HK-2 (cell line): ENCODE data around the gene PRKX.
A peak's percentile ranks its signal among the peaks of the same experiment; 100 is the strongest.
"Not testable (repeated sequence)": the region's sequence is repeated elsewhere in the genome, so short reads cannot be mapped to it uniquely, and the experiment has no call there.

Source experiments
- DNase-seq: peaks from one replicate; pipeline ENCODE4 v3.0.0-alpha.2; 2018; ENCODE audit not compliant: unreplicated experiment

PRKX gene

GRCh38 chrX:3653111-3653510 is 60.3 kb downstream of the PRKX start:
- no peak for DNase-seq

GRCh38 chrX:3651277-3651676 is 62.2 kb downstream of the PRKX start:
- DNase-seq, result no peak

GRCh38 chrX:3648084-3648483 is 65.4 kb downstream of the PRKX start:
- DNase-seq, result no peak

- not testable (repeated sequence) for DNase-seq
Observed at GRCh38 chrX:3639858-3640631, 73.4 kb downstream of the PRKX start.

- no peak for DNase-seq
Observed at GRCh38 chrX:3639236-3639635, 74.2 kb downstream of the PRKX start.

- peak; percentile 21 for DNase-seq
Observed at GRCh38 chrX:3638280-3638873, 75.1 kb downstream of the PRKX start.

- no peak for DNase-seq
Observed at GRCh38 chrX:3636803-3637202, 76.6 kb downstream of the PRKX start.

GRCh38 chrX:3631196-3631595 is 82.3 kb downstream of the PRKX start:
- no peak for DNase-seq

GRCh38 chrX:3627594-3627993 is 85.9 kb downstream of the PRKX start:
- DNase-seq, result no peak

- DNase-seq, result no peak
Observed at GRCh38 chrX:3621414-3621813, 92.0 kb downstream of the PRKX start.

GRCh38 chrX:3611744-3612143 is 101.7 kb downstream of the PRKX start:
- not testable (repeated sequence) for DNase-seq

GRCh38 chrX:3609810-3610209 is 103.6 kb downstream of the PRKX start:
- DNase-seq, result peak; percentile 2

GRCh38 chrX:3603026-3603661 is 110.3 kb downstream of the PRKX start:
- no peak for DNase-seq

- no peak for DNase-seq
Observed at GRCh38 chrX:3599802-3600430, 113.5 kb downstream of the PRKX start.

GRCh38 chrX:3598709-3599108 is 114.7 kb downstream of the PRKX start:
- DNase-seq, result no peak

- DNase-seq, result no peak
Observed at GRCh38 chrX:3598046-3598605, 115.3 kb downstream of the PRKX start.

GRCh38 chrX:3592184-3592583 is 121.3 kb downstream of the PRKX start:
- DNase-seq, result no peak

- DNase-seq, result no peak
Observed at GRCh38 chrX:3589474-3589873, 124.0 kb downstream of the PRKX start.

- DNase-seq, result no peak
Observed at GRCh38 chrX:3585719-3586118, 127.7 kb downstream of the PRKX start.

- no peak for DNase-seq
Observed at GRCh38 chrX:3584415-3584996, 128.9 kb downstream of the PRKX start.

- no peak for DNase-seq
Observed at GRCh38 chrX:3582451-3582850, 131.0 kb downstream of the PRKX start.

GRCh38 chrX:3581609-3582108 is 131.8 kb downstream of the PRKX start:
- no peak for DNase-seq
